ENCODE results near the gene NAAA.
"Not testable (repeated sequence)": the region's sequence is repeated elsewhere in the genome, so short reads cannot be mapped to it uniquely, and the experiment has no call there.

Gene NAAA

GRCh38 chr4:75939890-75940691 lies 722 bp downstream of the NAAA start:
- Histone ChIP-seq H3K9me3 (ENCODE audit: control extremely low read depth in 1 of 5, control insufficient read depth in 4 of 5, insufficient read depth in 2 of 5, low read depth in 1 of 5, low read length in 4 of 5) (no peaks in the 10 kb centered on the region), H3K36me3 (ENCODE audit: control insufficient read depth in 4 of 4, insufficient read depth in 4 of 4, low read length in 3 of 4) (peaks cover 0 to 15% (median 8%) of the 10 kb centered on the region in 4 experiments), H3K27ac (ENCODE audit: insufficient read depth in 1 of 2, low read depth in 1 of 2, low read length in 2 of 2, poor library complexity in 1 of 2, severe bottlenecking in 2 of 2) (peak overlapping the region in 1 of 2 experiments; percentile 66), H3K27me3 (replicated peaks in 2 of 5; ENCODE audit: control insufficient read depth in 4 of 5, insufficient read depth in 5 of 5, low read length in 4 of 5) (no peaks in the 10 kb centered on the region), H3K4me1 (ENCODE audit: control extremely low read depth in 1 of 4, control insufficient read depth in 4 of 4, insufficient read depth in 4 of 4, low read length in 3 of 4) (peaks cover 0 to 24% (median 7%) of the 10 kb centered on the region in 4 experiments), H3K4me3 (ENCODE audit: control insufficient read depth in 1 of 7, extremely low read depth in 1 of 7, insufficient read depth in 4 of 7, low read depth in 2 of 7, low read length in 6 of 7) (peak overlapping the region; percentile 69 to 98 (median 94))
- peak; percentile 41 to 83 (median 78) for DNase-seq
- WGBS (ENCODE audit: insufficient coverage): under 1% methylated on average over 66 of the region's 67 CpGs
- POLR2A ChIA-PET: interaction anchor here (1.1 kb wide), 1 partner anchor 10 kb away, joined by 8 read pairs; no protein-coding TSS in a partner anchor
- CTCF ChIA-PET: interaction anchor here (1.1 to 2.5 kb wide), 3 partner anchors 19 to 75 kb away, joined by 4 to 10 read pairs (median 5); no protein-coding TSS in a partner anchor

GRCh38 chr4:75935628-75936027 lies 5.2 kb downstream of the NAAA start:
- no peak overlapping the region for H3K4me3 ChIP-seq (ENCODE audit: control insufficient read depth in 1 of 7, extremely low read depth in 1 of 7, insufficient read depth in 4 of 7, low read depth in 2 of 7, low read length in 6 of 7)
- POLR2A ChIA-PET: no interaction called here
- H3K4me1 ChIP-seq (ENCODE audit: control extremely low read depth in 1 of 4, control insufficient read depth in 4 of 4, insufficient read depth in 4 of 4, low read length in 3 of 4): peaks cover 0 to 15% (median 5%) of the 10 kb centered on the region in 4 experiments
- H3K27me3 ChIP-seq (replicated peaks in 2 of 5; ENCODE audit: control insufficient read depth in 4 of 5, insufficient read depth in 5 of 5, low read length in 4 of 5): no peaks in the 10 kb centered on the region
- H3K36me3 ChIP-seq (ENCODE audit: control insufficient read depth in 4 of 4, insufficient read depth in 4 of 4, low read length in 3 of 4): peaks cover 2 to 23% (median 14%) of the 10 kb centered on the region in 4 experiments
- no peak for DNase-seq
- CTCF ChIA-PET: interaction anchor here (1.3 to 1.4 kb wide), 2 partner anchors 20 to 25 kb away, joined by 3 to 4 read pairs; no protein-coding TSS in a partner anchor
- H3K27ac ChIP-seq (ENCODE audit: insufficient read depth in 1 of 2, low read depth in 1 of 2, low read length in 2 of 2, poor library complexity in 1 of 2, severe bottlenecking in 2 of 2): no peak overlapping the region
- no CpG with 5 or more reads among the region's 1 CpG for WGBS (ENCODE audit: insufficient coverage)
- H3K9me3 ChIP-seq (ENCODE audit: control extremely low read depth in 1 of 5, control insufficient read depth in 4 of 5, insufficient read depth in 2 of 5, low read depth in 1 of 5, low read length in 4 of 5): no peaks in the 10 kb centered on the region

- WGBS (ENCODE audit: insufficient coverage): 100% methylated on average over 2 of the region's 3 CpGs
- no peak for DNase-seq
- POLR2A ChIA-PET: interaction anchor here (0.6 kb wide), 1 partner anchor 9 kb away, joined by 8 read pairs; no protein-coding TSS in a partner anchor
- Histone ChIP-seq H3K27me3 (replicated peaks in 2 of 5; ENCODE audit: control insufficient read depth in 4 of 5, insufficient read depth in 5 of 5, low read length in 4 of 5) (no peaks in the 10 kb centered on the region), H3K9me3 (ENCODE audit: control extremely low read depth in 1 of 5, control insufficient read depth in 4 of 5, insufficient read depth in 2 of 5, low read depth in 1 of 5, low read length in 4 of 5) (no peaks in the 10 kb centered on the region), H3K27ac (ENCODE audit: insufficient read depth in 1 of 2, low read depth in 1 of 2, low read length in 2 of 2, poor library complexity in 1 of 2, severe bottlenecking in 2 of 2) (no peak overlapping the region), H3K4me1 (ENCODE audit: control extremely low read depth in 1 of 4, control insufficient read depth in 4 of 4, insufficient read depth in 4 of 4, low read length in 3 of 4) (no peaks in the 10 kb centered on the region), H3K36me3 (ENCODE audit: control insufficient read depth in 4 of 4, insufficient read depth in 4 of 4, low read length in 3 of 4) (peaks cover 0 to 21% (median 17%) of the 10 kb centered on the region in 4 experiments), H3K4me3 (ENCODE audit: control insufficient read depth in 1 of 7, extremely low read depth in 1 of 7, insufficient read depth in 4 of 7, low read depth in 2 of 7, low read length in 6 of 7) (no peak overlapping the region)
- CTCF ChIA-PET: interaction anchor here (1.3 kb wide), 1 partner anchor 23 kb away, joined by 3 read pairs; no protein-coding TSS in a partner anchor
Measured at GRCh38 chr4:75930152-75930551, 10.7 kb downstream of the NAAA start.

- CTCF ChIA-PET: interaction anchor here (1.3 to 1.6 kb wide), 3 partner anchors 10 to 68 kb away, joined by 3 read pairs; no protein-coding TSS in a partner anchor
- POLR2A ChIA-PET; H3K4me3 ChIP-seq (ENCODE audit: control insufficient read depth in 1 of 7, extremely low read depth in 1 of 7, insufficient read depth in 4 of 7, low read depth in 2 of 7, low read length in 6 of 7): not testable (repeated sequence)
Measured at GRCh38 chr4:75924916-75925315, 15.9 kb downstream of the NAAA start.

GRCh38 chr4:75924309-75924827 lies 16.4 kb downstream of the NAAA start:
- ChIA-PET CTCF (interaction anchor here (1.3 to 1.6 kb wide), 2 partner anchors 9 to 15 kb away, joined by 3 read pairs; no protein-coding TSS in a partner anchor), POLR2A (no interaction called here)
- peaks cover 6 to 35% (median 21%) of the 10 kb centered on the region in 4 experiments for H3K36me3 ChIP-seq (ENCODE audit: control insufficient read depth in 4 of 4, insufficient read depth in 4 of 4, low read length in 3 of 4)
- no peak for DNase-seq
- H3K4me3 ChIP-seq (ENCODE audit: control insufficient read depth in 1 of 7, extremely low read depth in 1 of 7, insufficient read depth in 4 of 7, low read depth in 2 of 7, low read length in 6 of 7): no peak overlapping the region
- WGBS (ENCODE audit: insufficient coverage): 100% methylated on average over 2 of the region's 5 CpGs
- peaks cover 0 to 9% (median under 1%) of the 10 kb centered on the region in 4 experiments for H3K4me1 ChIP-seq (ENCODE audit: control extremely low read depth in 1 of 4, control insufficient read depth in 4 of 4, insufficient read depth in 4 of 4, low read length in 3 of 4)
- no peaks in the 10 kb centered on the region for H3K27me3 ChIP-seq (replicated peaks in 2 of 5; ENCODE audit: control insufficient read depth in 4 of 5, insufficient read depth in 5 of 5, low read length in 4 of 5)
- no peaks in the 10 kb centered on the region for H3K9me3 ChIP-seq (ENCODE audit: control extremely low read depth in 1 of 5, control insufficient read depth in 4 of 5, insufficient read depth in 2 of 5, low read depth in 1 of 5, low read length in 4 of 5)
- H3K27ac ChIP-seq (ENCODE audit: insufficient read depth in 1 of 2, low read depth in 1 of 2, low read length in 2 of 2, poor library complexity in 1 of 2, severe bottlenecking in 2 of 2): no peak overlapping the region

More at GRCh38 chr4:75924916-75925315, 15.9 kb downstream of the NAAA start:
- H3K9me3 ChIP-seq (ENCODE audit: control extremely low read depth in 1 of 5, control insufficient read depth in 4 of 5, insufficient read depth in 2 of 5, low read depth in 1 of 5, low read length in 4 of 5); DNase-seq; H3K27me3 ChIP-seq (replicated peaks in 2 of 5; ENCODE audit: control insufficient read depth in 4 of 5, insufficient read depth in 5 of 5, low read length in 4 of 5); H3K4me1 ChIP-seq (ENCODE audit: control extremely low read depth in 1 of 4, control insufficient read depth in 4 of 4, insufficient read depth in 4 of 4, low read length in 3 of 4); H3K27ac ChIP-seq (ENCODE audit: insufficient read depth in 1 of 2, low read depth in 1 of 2, low read length in 2 of 2, poor library complexity in 1 of 2, severe bottlenecking in 2 of 2): not testable (repeated sequence)
- peaks cover 6 to 35% (median 20%) of the 10 kb centered on the region in 4 experiments for H3K36me3 ChIP-seq (ENCODE audit: control insufficient read depth in 4 of 4, insufficient read depth in 4 of 4, low read length in 3 of 4)
- WGBS (ENCODE audit: insufficient coverage): 97% methylated on average over 5 of the region's 11 CpGs

GRCh38 chr4:75922588-75922987 lies 18.2 kb downstream of the NAAA start:
- H3K4me1 ChIP-seq (ENCODE audit: control extremely low read depth in 1 of 4, control insufficient read depth in 4 of 4, insufficient read depth in 4 of 4, low read length in 3 of 4): peaks cover 0 to 9% (median under 1%) of the 10 kb centered on the region in 4 experiments
- H3K27me3 ChIP-seq (replicated peaks in 2 of 5; ENCODE audit: control insufficient read depth in 4 of 5, insufficient read depth in 5 of 5, low read length in 4 of 5): no peaks in the 10 kb centered on the region
- DNase-seq: no peak
- ChIA-PET POLR2A (no interaction called here), CTCF (interaction anchor here (1.0 kb wide), 1 partner anchor 14 kb away, joined by 3 read pairs; no protein-coding TSS in a partner anchor)
- no peaks in the 10 kb centered on the region for H3K9me3 ChIP-seq (ENCODE audit: control extremely low read depth in 1 of 5, control insufficient read depth in 4 of 5, insufficient read depth in 2 of 5, low read depth in 1 of 5, low read length in 4 of 5)
- no peak overlapping the region for H3K27ac ChIP-seq (ENCODE audit: insufficient read depth in 1 of 2, low read depth in 1 of 2, low read length in 2 of 2, poor library complexity in 1 of 2, severe bottlenecking in 2 of 2)
- H3K4me3 ChIP-seq (ENCODE audit: control insufficient read depth in 1 of 7, extremely low read depth in 1 of 7, insufficient read depth in 4 of 7, low read depth in 2 of 7, low read length in 6 of 7): no peak overlapping the region
- peaks cover 6 to 37% (median 23%) of the 10 kb centered on the region in 4 experiments for H3K36me3 ChIP-seq (ENCODE audit: control insufficient read depth in 4 of 4, insufficient read depth in 4 of 4, low read length in 3 of 4)
- no CpG with 5 or more reads among the region's 1 CpG for WGBS (ENCODE audit: insufficient coverage)
